Eye (tissue), 1 donor: ENCODE measurements around the gene SORBS1.
A peak's percentile ranks its signal among the peaks of the same experiment; 100 is the strongest.
"Not testable (repeated sequence)": the region's sequence is repeated elsewhere in the genome, so short reads cannot be mapped to it uniquely, and the experiment has no call there.

Experiments used
- DNase-seq: peaks from one replicate; pipeline ENCODE4 v3.0.0-alpha.2; 2015

SORBS1 gene

GRCh38 chr10:95480102-95480900, 80.9 kb downstream of the SORBS1 start:
- DNase-seq: no peak

- DNase-seq: no peak
These were observed 82.2 kb downstream of the SORBS1 start for GRCh38 chr10:95478935-95479334.

- no peak for DNase-seq
These were observed 83.0 kb downstream of the SORBS1 start for GRCh38 chr10:95478185-95478584.

- DNase-seq: no peak
These were observed 84.0 kb downstream of the SORBS1 start for GRCh38 chr10:95477175-95477520.

GRCh38 chr10:95476469-95477174, 84.5 kb downstream of the SORBS1 start:
- no peak for DNase-seq

GRCh38 chr10:95475827-95476468, 85.2 kb downstream of the SORBS1 start:
- no peak for DNase-seq

GRCh38 chr10:95475003-95475383, 86.2 kb downstream of the SORBS1 start:
- DNase-seq: no peak

- DNase-seq: no peak
These were observed 86.8 kb downstream of the SORBS1 start for GRCh38 chr10:95474228-95475002.

GRCh38 chr10:95472304-95473088, 88.7 kb downstream of the SORBS1 start:
- no peak for DNase-seq

- no peak for DNase-seq
These were observed 91.5 kb downstream of the SORBS1 start for GRCh38 chr10:95469676-95470075.

- DNase-seq: no peak
These were observed 91.9 kb downstream of the SORBS1 start for GRCh38 chr10:95469251-95469650.

GRCh38 chr10:95467642-95468041, 93.5 kb downstream of the SORBS1 start:
- not testable (repeated sequence) for DNase-seq

- peak; percentile 64 for DNase-seq
These were observed 94.0 kb downstream of the SORBS1 start for GRCh38 chr10:95467162-95467599.

GRCh38 chr10:95466436-95466835, 94.7 kb downstream of the SORBS1 start:
- DNase-seq: no peak

- no peak for DNase-seq
These were observed 96.9 kb downstream of the SORBS1 start for GRCh38 chr10:95464280-95464679.

- no peak for DNase-seq
These were observed 98.2 kb downstream of the SORBS1 start for GRCh38 chr10:95462740-95463667.

- no peak for DNase-seq
These were observed 99.6 kb downstream of the SORBS1 start for GRCh38 chr10:95461611-95462010.

- peak; percentile 81 for DNase-seq
These were observed 101.6 kb downstream of the SORBS1 start for GRCh38 chr10:95459446-95460045.

- DNase-seq: no peak
These were observed 102.3 kb downstream of the SORBS1 start for GRCh38 chr10:95458871-95459270.

- no peak for DNase-seq
These were observed 103.2 kb downstream of the SORBS1 start for GRCh38 chr10:95458014-95458413.
